ENCODE measurements around the gene GRHL1.
A peak's percentile ranks its signal among the peaks of the same experiment; 100 is the strongest.
"Not testable (repeated sequence)": the region's sequence is repeated elsewhere in the genome, so short reads cannot be mapped to it uniquely, and the experiment has no call there.

Gene GRHL1, protein sequence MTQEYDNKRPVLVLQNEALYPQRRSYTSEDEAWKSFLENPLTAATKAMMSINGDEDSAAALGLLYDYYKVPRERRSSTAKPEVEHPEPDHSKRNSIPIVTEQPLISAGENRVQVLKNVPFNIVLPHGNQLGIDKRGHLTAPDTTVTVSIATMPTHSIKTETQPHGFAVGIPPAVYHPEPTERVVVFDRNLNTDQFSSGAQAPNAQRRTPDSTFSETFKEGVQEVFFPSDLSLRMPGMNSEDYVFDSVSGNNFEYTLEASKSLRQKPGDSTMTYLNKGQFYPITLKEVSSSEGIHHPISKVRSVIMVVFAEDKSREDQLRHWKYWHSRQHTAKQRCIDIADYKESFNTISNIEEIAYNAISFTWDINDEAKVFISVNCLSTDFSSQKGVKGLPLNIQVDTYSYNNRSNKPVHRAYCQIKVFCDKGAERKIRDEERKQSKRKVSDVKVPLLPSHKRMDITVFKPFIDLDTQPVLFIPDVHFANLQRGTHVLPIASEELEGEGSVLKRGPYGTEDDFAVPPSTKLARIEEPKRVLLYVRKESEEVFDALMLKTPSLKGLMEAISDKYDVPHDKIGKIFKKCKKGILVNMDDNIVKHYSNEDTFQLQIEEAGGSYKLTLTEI

GRCh38 chr2:9951522-9952285 is at the start of gene GRHL1:
GRHL1 (plus strand) TSS chr2:9951693; CDS start chr2:9951834, 141 bp downstream.
- DNase-seq (ENCODE audit: low read depth): peak; percentile 85

GRCh38 chr2:9905413-9905812 is 46.1 kb upstream of the GRHL1 start:
- no peak for DNase-seq (ENCODE audit: low read depth)

- DNase-seq (ENCODE audit: low read depth): no peak
Observed at GRCh38 chr2:9907402-9907801, 44.1 kb upstream of the GRHL1 start.

DNA sequence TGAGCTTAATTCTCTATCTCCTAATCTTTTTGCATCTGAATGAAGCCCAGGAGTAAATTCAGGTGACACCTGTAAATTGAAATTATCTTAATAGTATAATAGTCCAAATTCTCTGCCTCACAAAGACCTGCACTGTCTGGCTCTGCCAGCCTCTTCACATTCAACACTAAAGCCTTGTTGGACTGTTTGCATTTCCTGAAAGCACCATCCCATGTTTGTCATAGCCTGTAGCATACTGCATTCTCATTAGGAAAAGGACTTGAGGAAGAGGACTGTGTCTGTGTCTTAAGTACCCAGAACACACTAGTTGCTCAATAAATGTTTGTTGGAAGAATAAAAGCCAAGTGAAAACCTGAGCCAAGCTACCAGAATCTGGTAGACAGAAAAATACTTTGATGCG is 42.9 kb upstream of the GRHL1 start:
- DNase-seq (ENCODE audit: low read depth): no peak

DNA sequence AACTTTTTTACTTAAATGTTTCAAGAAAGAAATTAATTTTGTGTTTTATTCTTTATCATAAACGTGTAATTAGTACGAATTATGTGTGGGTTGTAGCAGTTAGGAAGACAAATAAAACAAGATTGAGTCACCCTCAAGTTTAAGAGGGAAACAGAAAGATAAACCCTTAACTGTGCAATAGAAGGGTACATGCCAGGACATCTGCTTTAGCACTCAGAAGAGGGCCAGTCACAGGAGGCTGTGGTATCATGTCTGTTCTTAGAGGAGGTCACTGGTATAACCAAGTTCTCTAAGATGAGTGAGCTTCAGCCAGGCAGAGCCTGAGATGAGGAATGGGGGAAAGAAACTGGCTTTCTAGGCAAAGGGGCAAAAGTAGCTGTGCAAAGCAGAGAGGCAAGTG is 42.4 kb upstream of the GRHL1 start:
- DNase-seq (ENCODE audit: low read depth): no peak

- no peak for DNase-seq (ENCODE audit: low read depth)
Observed at GRCh38 chr2:9910699-9911098, 40.8 kb upstream of the GRHL1 start.

DNA sequence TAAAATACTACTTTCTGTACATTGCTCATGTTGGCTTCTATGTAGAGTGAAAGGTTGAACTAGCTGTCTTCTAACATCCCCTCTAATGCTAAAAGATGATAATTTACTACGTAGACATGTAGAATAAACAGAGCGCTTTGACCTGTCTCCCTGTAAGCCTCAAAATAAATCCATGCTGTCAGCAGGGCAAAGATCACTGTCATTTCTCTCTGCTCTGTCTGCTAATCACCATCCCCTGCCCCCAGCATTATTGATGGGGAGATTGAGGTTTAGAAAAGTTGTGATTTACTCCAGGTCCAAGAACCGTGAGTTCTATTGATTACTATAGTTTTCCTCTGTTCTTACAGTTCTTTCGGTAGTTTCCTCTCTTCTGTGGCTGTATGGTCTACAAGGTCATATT is 39.0 kb upstream of the GRHL1 start:
- no peak for DNase-seq (ENCODE audit: low read depth)

DNA sequence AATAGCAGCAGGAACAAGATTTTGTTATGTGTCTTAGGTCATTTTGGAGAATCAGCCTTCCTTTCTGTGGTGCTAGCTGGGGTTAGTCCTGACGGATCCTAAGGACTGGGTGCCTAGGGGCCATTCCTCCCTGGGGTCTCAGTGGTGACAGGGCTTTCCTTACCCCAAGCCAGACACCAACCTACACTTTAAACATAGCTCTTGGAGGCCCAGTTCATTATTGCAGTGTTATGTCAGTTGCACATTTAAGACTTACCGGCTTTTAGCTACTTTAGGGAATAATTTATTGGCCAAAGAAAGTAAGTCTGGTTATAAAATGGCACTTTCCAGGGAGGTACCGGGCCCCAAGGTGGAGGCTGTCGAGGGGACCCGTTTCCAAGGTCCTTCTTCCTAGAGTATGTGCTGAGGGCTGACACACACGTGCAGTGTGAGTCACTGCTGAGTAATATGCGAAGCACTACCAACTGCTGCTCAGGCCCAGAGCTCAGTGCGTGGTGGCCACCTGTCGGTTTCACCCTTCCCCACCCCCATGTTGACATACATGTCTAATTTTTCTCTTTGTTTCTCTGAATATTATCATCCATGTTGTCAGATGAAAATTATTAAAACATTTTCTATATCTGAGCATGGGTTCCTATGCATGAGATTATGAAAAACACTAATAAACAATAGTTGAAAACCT is 37.0 kb upstream of the GRHL1 start:
- peak; percentile 38 for DNase-seq (ENCODE audit: low read depth)

DNA sequence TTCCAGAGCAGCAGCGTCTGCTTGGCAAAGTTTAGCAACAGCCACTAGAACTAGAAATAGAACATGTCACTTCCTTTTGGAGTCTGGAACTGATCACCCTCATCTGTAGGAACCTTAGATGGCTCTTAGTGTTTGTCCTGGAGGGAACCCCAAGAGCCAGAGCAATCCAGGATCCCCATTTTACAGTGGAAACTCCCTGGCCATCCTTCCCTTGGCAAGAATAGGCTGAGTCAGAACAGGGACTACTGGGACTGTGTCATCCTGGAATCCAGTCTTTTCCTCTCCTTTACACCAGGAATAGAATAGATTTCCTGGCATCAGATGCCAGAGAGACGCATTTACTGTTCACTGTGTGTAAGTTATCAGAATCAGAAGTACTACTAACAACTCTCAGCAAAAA is 33.2 kb upstream of the GRHL1 start:
- no peak for DNase-seq (ENCODE audit: low read depth)

- DNase-seq (ENCODE audit: low read depth): no peak
Observed at GRCh38 chr2:9919512-9919911, 32.0 kb upstream of the GRHL1 start.

DNA sequence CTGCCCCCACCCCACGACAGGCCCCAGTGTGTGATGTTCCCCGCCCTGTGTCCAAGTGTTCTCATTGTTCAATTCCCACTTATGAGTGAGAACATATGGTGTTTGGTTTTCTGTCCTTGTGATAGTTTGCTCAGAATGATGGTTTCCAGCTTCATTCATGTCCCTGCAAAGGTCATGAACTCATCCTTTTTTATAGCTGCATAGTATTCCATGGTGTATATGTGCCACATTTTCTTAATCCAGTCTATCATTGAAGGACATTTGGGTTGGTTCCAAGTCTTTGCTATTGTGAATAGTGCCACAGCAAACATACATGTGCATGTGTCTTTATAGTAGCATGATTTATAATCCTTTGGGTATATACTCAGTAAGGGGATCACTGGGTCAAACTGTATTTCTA is 24.5 kb upstream of the GRHL1 start:
- DNase-seq (ENCODE audit: low read depth): not testable (repeated sequence)

DNA sequence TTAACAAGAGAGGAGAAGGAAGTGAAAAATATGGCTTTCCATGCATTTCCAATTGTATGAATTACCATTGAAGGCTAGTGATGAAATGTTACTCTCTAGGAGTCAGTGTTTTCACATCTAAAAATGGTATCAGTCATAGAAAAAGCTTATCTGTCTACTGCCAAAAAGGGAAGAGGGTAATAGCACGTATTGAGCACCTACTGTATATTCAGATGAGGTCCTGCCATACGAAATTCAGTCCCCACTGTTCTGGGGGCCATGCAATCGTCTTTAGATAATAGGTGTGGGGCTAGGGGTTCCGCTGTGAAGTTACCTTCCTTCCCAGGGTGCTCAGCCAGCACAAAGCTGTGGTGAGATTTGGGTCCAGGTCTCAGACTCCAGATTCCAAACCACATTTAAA is 14.2 kb upstream of the GRHL1 start:
- DNase-seq (ENCODE audit: low read depth): no peak

- DNase-seq (ENCODE audit: low read depth): no peak
Observed at GRCh38 chr2:9937968-9938367, 13.5 kb upstream of the GRHL1 start.

DNA sequence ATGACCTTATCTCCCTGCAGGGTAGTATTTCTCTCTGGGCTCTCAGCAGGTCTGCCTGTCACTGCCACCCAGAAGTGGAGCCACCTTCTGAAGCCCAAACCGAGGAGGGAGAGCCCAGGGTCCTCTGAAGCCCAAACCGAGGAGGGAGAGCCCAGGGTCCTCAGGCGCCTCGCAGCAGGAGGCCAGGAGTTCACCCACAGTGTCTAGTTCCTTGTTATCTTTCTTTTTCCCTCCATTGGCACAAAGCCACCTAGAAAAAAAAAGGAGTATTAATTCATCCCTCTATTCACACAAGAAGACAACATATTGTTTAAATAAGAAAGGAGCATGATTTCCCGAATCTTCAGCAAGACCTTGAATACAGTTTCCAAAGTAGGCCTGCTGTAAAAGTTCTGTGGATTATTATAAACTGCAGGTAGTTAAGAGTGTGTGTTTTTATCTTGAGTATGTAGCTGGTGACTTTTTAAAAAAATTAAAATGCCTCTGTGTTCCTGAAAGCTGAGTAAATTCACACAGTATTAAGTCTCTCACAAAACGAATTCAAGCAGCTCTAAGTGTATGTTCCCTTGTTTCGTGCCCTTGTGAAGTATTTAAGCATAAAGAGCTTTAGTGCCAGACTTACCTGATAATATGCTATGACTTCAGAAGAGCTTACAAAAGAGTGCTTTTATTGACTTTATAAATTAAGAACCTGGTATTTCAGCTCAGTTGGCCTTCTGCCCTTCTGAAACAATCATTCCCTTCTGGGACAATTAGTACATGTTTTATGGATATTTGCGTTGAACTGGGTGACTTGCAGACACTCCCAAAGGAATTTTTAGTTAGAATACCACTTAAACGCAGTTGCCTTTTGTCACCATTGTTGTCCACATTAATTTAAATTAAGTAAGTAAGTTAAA is 11.7 kb upstream of the GRHL1 start:
- DNase-seq (ENCODE audit: low read depth): no peak

GRCh38 chr2:9941196-9941995 is 10.1 kb upstream of the GRHL1 start:
- no peak for DNase-seq (ENCODE audit: low read depth)

GRCh38 chr2:9941996-9942390 is 9.5 kb upstream of the GRHL1 start:
- no peak for DNase-seq (ENCODE audit: low read depth)

GRCh38 chr2:9944330-9944758 is 7.1 kb upstream of the GRHL1 start:
- DNase-seq (ENCODE audit: low read depth): no peak

DNA sequence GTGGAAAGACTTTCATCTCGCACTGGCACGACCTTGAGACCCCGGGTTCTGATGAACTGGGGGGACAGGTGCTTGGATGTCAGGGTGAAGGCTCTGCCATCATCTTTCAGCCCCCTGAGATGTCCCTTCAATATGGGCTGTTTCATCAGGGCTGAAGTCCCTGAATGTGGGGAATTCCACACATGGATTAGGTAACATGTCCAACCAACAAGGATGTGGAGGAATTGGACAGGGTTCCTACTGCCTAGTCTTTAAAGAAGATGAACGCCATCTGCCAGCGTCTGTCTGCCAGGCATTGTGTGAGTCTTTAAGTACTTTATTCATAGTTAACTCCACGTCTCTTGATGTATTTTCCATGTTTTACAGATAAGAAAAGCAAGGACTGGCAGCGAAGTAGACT is 5.9 kb upstream of the GRHL1 start:
- no peak for DNase-seq (ENCODE audit: low read depth)

DNA sequence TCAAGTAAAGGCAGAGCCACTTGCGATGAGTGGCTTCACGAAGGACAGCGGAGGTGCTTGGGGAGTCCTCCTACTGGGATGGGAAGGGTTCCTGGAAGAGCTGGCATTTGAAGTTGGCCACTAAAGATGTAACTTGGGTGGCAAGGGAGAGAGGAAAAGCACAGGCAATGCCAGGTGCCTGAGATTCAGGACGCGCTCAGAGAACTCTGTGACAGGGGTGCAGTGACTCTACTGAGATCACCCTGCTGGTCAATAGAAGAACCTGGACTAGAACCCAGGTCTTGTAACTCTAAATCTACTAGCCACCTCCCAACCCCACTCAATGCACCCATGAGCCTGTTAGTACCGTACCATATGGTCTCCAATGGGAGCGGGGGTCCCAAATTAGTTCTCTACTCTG is 5.4 kb upstream of the GRHL1 start:
- no peak for DNase-seq (ENCODE audit: low read depth)

DNA sequence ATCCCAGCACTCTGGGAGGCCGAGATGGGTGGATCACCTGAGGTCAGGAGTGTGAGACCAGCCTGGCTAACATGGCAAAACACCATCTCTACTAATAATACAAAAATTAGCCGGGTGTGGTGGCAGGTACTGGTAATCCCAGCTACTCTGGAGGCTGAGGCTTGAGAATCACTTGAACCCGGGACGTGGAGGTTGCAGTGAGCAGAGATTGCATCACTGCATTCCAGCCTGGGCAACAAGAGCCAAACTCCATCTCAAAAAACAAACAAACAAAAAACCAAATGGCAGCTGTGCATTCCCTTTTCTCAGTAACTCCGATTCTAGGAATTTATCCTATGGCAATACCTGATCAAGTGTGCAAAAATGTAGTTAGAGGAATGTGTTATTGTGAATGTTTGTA is 4.7 kb upstream of the GRHL1 start:
- no peak for DNase-seq (ENCODE audit: low read depth)

DNA sequence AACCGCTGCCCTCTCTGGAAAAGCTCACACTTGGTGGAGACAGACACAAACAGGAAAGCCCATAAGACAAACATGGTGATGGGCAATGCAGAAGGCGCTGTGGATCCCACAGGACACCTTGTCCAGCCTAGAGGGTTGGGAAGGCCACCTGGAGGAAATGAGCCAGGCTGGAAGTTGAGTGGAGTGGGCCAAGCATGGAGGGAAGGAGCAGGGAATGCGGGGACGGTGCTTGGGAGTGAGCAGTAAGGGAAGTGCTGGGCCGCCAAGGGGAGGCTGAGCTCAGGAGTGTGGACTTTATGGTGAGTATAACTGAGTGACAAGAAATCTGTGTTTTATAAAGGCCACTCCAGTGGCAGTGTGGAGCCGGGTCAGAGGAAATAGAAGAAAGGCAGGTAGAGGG is 2.8 kb upstream of the GRHL1 start:
- DNase-seq (ENCODE audit: low read depth): no peak
